ENCODE results near the gene DDX11.
"Not testable (repeated sequence)": the region's sequence is repeated elsewhere in the genome, so short reads cannot be mapped to it uniquely, and the experiment has no call there.

The DDX11 gene
- total RNA-seq: 64.1 to 81.0 (median 70.8) reads per million in 3 experiments

GRCh38 chr12:31073527-31074332, at the start of gene DDX11:
Gene DDX11 (plus strand): TSS chr12:31073860. CDS start chr12:31078394, 4,534 bp downstream.
- DNase-seq: peak; percentile 94

GRCh38 chr12:31026202-31026601, 47.5 kb upstream of the DDX11 start:
- no peak for DNase-seq

- DNase-seq: not testable (repeated sequence)
Observed at GRCh38 chr12:31027006-31027405, 46.7 kb upstream of the DDX11 start.

DNA sequence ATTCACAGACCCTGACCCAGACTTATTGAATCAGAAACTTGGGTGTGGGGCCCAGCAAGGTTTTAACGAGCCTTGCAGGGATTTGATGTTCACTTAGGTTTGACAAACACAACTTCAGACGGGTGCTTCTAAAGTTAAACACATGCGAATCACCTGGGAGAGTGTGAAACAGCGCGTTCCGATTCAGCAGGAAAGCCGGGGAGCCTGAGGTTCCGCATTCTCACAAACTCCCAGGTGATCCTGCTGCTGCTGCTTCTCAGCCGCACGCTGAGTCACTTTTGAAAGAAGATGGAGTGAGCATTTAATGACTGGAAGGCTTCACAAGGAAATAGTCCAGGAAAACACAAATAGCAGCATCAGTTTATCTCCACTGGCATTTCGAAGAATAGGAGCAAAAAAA, 44.2 kb upstream of the DDX11 start:
- no peak for DNase-seq

- DNase-seq: no peak
Observed at GRCh38 chr12:31029916-31030562, 43.6 kb upstream of the DDX11 start.

GRCh38 chr12:31031951-31032335, 41.7 kb upstream of the DDX11 start:
- no peak for DNase-seq

- no peak for DNase-seq
Observed at GRCh38 chr12:31033146-31033545, 40.5 kb upstream of the DDX11 start.

DNA sequence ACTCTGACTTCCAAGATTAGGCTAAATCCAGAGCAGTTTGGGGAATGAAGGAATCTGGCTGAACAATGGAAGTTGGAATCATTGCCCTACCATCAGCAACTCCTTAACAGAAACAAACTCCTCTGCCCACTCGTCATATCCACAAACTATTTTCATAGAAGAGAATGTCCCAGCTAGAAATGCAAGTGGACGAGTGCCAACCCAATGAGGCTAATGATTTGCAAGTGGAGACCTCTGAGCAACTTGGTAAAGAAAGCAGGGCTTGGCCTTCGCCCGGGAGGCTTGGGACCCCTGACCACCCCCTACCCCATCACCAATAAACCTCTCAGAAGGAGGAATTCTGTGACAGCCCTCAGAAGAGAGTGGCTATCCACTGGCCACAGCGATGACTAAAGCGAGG, 40.0 kb upstream of the DDX11 start:
- DNase-seq: no peak

GRCh38 chr12:31034372-31034771, 39.3 kb upstream of the DDX11 start:
- DNase-seq: no peak

DNA sequence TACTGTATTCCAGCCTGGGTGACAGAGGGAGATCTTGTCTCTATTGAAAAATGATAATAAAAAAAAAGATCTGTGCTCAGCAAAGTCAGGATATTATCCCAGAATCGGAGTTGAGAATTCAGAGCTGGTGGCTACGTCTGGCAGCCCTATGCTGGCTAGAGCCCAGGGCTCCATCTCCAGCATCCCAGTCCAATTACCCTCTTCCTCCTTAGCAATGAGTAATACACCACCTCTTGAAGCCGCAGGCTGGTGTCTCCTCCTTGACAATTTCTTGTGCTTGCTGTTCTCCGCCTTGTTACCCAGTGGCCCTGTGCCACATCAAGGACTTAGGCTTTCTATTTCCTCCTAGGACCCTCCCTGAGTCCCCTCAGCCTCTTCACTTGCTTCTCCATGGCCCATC, 38.4 kb upstream of the DDX11 start:
- no peak for DNase-seq

DNA sequence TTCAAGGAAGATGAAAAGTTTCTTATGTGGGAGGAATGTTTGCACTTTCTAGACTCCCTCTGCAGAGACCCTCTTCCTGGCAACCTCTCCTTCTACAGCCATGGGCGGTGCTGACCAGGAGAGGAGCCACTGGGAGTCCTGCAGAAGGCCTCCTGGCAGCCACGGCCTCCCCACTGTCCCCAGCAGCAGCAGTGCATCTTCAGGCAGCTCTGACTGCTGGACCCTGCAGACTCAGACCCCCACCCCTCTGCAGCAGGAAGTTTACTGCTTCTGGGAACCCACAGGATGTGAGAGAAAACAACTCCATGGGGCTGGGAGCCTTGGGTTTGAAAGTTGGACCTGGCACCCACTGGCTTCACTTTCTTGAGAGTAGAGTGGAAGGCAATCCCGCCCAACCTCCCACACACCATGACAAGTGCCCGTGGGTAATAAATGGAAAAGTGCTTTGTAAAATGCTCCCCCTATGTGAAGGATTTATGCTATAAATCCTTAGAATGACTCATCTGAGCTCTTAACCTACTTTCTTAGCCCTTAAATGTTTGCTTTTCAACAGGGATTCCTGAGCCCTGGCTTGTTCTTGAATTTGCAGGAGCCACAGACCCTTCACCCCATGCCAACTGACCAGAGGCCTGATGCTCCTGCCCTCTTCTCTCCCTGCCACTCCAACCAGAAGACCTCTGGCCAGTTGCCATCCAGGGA, 37.5 kb upstream of the DDX11 start:
- DNase-seq: no peak

GRCh38 chr12:31037028-31037427, 36.6 kb upstream of the DDX11 start:
- DNase-seq: no peak

DNA sequence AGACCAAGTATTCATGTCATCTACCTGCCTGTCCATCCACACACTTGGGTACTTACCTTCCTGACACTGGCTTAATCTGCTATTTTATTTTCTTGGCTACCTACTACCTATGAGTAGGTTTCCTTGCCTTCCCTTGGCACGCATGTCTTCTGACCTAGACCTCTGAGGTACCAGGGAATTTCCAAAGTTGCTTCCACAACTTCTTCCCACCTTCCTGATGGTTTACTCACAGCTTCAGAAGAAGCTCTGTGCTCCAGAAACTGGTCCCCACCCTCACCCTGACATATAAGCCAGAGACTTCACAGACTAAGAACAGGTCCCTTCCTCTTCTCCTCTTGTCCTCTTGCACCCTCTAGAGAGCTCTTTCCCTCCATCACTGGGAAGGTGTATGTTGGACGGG, 35.7 kb upstream of the DDX11 start:
- no peak for DNase-seq

DNA sequence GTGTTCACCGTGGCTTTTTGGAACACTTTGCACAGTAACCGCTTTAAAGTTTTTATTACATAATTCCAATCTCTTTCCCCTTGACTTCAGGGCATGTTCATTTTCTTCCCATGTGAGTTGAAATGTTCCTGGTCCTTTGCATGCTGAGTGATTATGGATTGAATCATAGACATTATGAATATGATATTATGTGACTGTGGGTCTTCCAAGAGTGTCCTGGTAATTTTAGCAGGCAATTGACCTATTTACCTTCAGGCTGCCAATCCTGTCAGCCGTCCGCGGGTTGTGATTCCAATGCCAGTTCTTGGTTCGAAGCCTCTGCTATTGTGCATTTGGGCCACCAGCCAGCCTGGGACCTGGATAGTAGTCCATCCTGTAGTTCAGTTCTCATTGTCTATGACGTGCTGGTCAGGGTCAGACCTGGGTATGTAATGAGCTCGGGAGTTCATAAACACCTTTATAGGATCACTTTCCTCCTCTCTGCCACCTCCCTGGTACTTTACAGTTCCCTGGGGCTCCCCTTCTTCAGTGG, 32.6 kb upstream of the DDX11 start:
- no peak for DNase-seq

DNA sequence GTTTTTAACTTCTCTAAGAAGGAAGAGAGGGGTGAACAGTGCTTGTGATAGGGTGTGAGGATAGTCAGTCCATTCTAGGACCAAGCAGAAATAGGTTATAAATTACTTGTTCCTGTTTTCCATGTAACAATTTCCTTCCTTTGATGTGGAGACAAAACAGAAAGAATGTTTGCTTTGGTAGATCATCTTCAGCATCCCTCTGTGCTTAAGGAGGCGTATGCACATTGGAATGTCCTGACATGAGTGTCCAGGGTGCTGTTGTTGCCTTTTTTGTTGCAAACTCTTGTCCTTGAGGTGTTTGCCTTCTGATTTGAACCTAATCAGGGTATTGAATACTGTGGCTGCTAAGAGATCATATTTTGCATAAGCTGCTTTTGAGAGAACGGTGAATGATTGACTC, 23.5 kb upstream of the DDX11 start:
- DNase-seq: not testable (repeated sequence)

- DNase-seq: not testable (repeated sequence)
Observed at GRCh38 chr12:31050548-31050947, 23.1 kb upstream of the DDX11 start.

- DNase-seq: not testable (repeated sequence)
Observed at GRCh38 chr12:31051692-31052091, 22.0 kb upstream of the DDX11 start.

- not testable (repeated sequence) for DNase-seq
Observed at GRCh38 chr12:31052121-31052520, 21.5 kb upstream of the DDX11 start.

- DNase-seq: not testable (repeated sequence)
Observed at GRCh38 chr12:31052666-31053439, 20.8 kb upstream of the DDX11 start.

DNA sequence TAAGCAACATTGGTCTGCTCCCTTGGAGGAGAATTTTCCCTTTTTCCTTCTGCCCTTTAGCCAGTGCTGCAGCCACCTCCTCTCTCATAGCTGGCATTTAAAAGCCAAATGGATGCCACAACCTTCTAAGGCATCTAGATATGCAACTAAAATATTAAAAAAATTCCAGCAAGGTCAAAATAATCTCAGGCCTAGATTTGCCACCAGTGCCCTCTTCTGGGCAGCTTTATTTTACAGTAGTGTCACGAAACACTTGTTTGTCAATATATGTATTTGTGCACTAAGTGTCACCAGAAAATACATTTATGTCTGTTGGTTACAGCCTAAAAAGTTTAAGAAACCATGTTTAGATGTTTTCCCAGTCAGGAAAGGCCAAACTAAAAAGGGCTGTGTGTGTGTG, 19.7 kb upstream of the DDX11 start:
- DNase-seq: not testable (repeated sequence)

DNA sequence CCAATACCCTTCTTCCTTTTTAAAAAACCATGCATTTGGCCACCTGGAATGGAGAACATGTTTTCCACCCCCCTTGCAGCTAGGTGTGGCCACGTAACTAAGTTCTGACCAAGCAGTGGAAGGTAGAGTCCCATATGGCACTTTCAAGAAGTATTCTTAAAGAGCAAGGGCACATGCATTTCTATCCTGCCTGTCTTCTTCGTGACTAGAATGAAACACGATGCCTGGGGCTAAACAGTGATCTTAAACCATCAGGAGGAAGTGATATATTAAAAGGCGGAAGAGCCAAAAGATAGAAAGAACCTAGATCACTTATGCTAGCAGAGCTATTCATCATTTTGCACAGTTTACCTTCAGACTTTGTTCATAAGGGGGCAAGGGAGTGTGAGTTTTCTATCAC, 16.0 kb upstream of the DDX11 start:
- DNase-seq: no peak

- DNase-seq: not testable (repeated sequence)
Observed at GRCh38 chr12:31066196-31066595, 7.5 kb upstream of the DDX11 start.

DNA sequence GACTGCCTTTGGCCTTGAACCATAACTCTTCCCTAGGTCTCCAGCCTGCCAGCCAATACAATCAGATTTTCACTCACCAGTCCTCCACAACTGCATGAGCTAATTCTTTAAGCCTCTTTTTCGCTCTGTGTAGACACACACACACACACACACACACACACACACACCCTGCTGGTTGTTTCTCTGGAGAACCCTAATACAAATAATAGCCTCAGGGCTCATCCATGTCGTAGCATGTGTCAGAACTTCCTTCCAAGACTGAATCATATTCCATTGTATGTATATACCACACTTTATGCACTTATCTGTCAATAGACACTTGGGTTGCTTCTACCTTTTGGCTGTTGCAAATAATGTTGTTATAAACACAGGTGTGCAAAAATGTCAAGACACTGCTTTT, 6.0 kb upstream of the DDX11 start:
- DNase-seq: not testable (repeated sequence)
